Measurements from ENCODE around the gene ANK3. TPM values are rescaled to one million over a fixed set of nuclear protein-coding genes. Genes with fewer than 3 reads are reported as not detected.
"Not testable (repeated sequence)": the region's sequence is repeated elsewhere in the genome, so short reads cannot be mapped to it uniquely, and the experiment has no call there.

Gene ANK3
- total and polyA plus RNA-seq, 8 donors, result 3.6 to 115 (median 31.1) TPM

DNA sequence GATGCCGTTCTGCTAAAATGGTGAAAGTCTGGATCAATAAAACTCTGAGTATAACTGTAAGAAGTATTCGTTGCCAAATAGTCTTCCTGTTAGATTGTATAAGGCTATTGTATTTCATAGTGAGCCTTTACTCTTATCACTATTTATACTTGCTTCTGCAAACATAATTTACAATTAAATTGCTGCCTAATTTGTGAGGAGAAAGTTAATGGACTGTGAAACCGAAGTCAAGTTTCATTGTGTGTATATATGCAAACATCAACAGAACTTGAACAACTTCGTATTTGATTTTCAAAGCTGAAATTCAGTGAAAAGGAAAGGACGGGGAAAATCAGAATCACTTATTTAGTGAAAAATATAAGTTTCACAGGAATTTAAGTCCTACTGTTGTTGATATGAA, 347.4 kb downstream of the ANK3 start:
- intact Hi-C loops (cut with DNase I; ENCODE audit: low total_unique reads), result no loop called here
- WGBS, 5 donors, result 11 to 49% (median 22%) methylated on average over 5 of the region's 5 CpGs

DNA sequence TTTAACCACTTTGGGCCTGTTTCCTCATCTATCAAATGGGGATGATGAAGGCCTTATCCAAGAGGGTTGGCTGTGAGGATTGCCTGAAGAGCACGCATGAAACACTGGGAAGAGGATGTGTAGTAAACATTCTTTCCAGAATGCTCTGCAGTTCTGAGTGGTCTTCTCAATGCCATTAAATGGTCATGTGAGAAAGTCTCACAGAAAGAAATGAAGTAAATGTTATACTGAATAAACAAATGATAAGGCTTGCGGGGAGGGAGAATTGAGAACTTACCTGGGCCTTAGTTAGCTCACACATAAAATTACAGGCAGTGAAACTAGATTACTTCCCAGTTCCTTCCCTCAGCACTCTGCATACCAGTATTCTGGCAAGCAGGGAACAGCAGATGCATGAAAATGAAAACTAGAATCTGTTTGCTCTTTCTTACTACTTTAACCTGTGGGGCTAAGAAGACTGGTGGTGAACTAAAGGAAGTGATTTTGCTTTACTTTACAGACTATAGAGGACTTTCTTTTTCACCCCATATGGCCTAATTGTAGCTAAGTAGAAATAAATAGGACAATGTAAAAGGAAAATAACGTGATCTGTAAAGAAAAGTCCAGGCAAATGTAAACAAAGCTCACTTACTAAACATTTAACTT, 348.1 kb downstream of the ANK3 start:
- WGBS, 5 donors, result 23 to 49% (median 28%) methylated on average over 3 of the region's 3 CpGs
- peaks cover 15 to 50% (median 32%) of the 10 kb centered on the region in 4 donors for H3K4me1 ChIP-seq
- intact Hi-C loops (cut with DNase I; ENCODE audit: low total_unique reads), result no loop called here
- H3K27me3 ChIP-seq, result no peaks in the 10 kb centered on the region
- no peak overlapping the region for H3K4me3 ChIP-seq
- peak in 1 of 2 donors; percentile 47 for DNase-seq
- H3K36me3 ChIP-seq, result no peaks in the 10 kb centered on the region
- H3K27ac ChIP-seq, result peak overlapping the region; percentile 31 to 78 (median 58)
- TF ChIP-seq EP300 (IDR thresholded peaks at IDR 0.05), result no peak
- no peak for TF ChIP-seq POLR2A (IDR thresholded peaks at IDR 0.05)
- TF ChIP-seq, protein P1, sequence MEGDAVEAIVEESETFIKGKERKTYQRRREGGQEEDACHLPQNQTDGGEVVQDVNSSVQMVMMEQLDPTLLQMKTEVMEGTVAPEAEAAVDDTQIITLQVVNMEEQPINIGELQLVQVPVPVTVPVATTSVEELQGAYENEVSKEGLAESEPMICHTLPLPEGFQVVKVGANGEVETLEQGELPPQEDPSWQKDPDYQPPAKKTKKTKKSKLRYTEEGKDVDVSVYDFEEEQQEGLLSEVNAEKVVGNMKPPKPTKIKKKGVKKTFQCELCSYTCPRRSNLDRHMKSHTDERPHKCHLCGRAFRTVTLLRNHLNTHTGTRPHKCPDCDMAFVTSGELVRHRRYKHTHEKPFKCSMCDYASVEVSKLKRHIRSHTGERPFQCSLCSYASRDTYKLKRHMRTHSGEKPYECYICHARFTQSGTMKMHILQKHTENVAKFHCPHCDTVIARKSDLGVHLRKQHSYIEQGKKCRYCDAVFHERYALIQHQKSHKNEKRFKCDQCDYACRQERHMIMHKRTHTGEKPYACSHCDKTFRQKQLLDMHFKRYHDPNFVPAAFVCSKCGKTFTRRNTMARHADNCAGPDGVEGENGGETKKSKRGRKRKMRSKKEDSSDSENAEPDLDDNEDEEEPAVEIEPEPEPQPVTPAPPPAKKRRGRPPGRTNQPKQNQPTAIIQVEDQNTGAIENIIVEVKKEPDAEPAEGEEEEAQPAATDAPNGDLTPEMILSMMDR (IDR thresholded peaks at IDR 0.05), result peak in 1 of 7 experiments; percentile 8
- peak in 1 of 3 donors; percentile 27 for TF ChIP-seq POLR2AphosphoS5 (IDR thresholded peaks at IDR 0.05)
- H3K9me3 ChIP-seq, result no peaks in the 10 kb centered on the region

More for the DNA sequence above, 347.4 kb downstream of the ANK3 start:
- no peak for DNase-seq
- no peaks in the 10 kb centered on the region for H3K36me3 ChIP-seq
- TF ChIP-seq POLR2A (IDR thresholded peaks at IDR 0.05) (no peak), EP300 (IDR thresholded peaks at IDR 0.05) (no peak), POLR2AphosphoS5 (IDR thresholded peaks at IDR 0.05) (no peak)
- TF ChIP-seq, protein P1 (IDR thresholded peaks at IDR 0.05), result no peak
- H3K4me3 ChIP-seq, result peak overlapping the region in 1 of 4 donors; percentile 4
- H3K27me3 ChIP-seq, result no peaks in the 10 kb centered on the region
- peaks cover 15 to 50% (median 32%) of the 10 kb centered on the region in 4 donors for H3K4me1 ChIP-seq
- peak overlapping the region; percentile 21 to 78 (median 58) for H3K27ac ChIP-seq
- no peaks in the 10 kb centered on the region for H3K9me3 ChIP-seq

DNA sequence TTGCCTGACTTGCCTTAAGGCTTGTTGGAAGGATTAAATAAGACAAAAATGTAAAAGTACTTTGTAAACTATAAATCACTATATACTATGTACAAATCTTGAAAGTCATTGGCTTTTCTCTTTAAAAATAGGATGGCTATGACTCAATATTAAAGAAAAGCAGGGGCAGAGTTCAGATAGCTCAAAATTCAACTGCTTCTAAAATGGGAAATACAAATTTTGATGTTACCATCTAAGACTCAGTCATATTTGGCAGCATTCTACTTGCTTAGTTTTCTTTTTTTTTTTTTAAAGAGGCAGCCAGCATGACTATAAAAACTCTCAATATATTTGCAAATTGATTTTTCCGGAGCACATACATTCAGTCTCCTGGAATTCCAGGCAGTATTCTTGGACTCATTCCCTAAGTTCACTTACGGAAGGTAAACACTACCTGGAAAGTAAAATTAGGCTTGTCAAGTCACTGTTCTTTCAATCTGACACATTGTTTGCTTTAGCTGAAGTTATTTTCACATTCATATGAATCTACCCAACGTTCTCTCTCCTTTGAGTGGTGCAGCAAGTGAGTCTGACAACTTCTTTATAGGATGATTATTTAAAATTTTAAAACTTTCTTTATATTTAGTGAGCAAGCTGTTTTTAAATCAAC, 349.5 kb downstream of the ANK3 start:
- TF ChIP-seq, protein P1 (IDR thresholded peaks at IDR 0.05), result no peak
- TF ChIP-seq POLR2A (IDR thresholded peaks at IDR 0.05) (no peak), EP300 (IDR thresholded peaks at IDR 0.05) (no peak), POLR2AphosphoS5 (IDR thresholded peaks at IDR 0.05) (peak in 1 of 3 donors; percentile 57)
- WGBS, 5 donors, result 24 to 38% (median 27%) methylated on average over 3 of the region's 3 CpGs
- peaks cover 15 to 49% (median 31%) of the 10 kb centered on the region in 4 donors for H3K4me1 ChIP-seq
- no peaks in the 10 kb centered on the region for H3K36me3 ChIP-seq
- no peaks in the 10 kb centered on the region for H3K9me3 ChIP-seq
- no peaks in the 10 kb centered on the region for H3K27me3 ChIP-seq
- H3K4me3 ChIP-seq, result no peak overlapping the region
- DNase-seq, result peak in 1 of 2 donors; percentile 30
- H3K27ac ChIP-seq, result peak overlapping the region in 4 of 5 donors; percentile 31 to 78 (median 60)
- intact Hi-C loops (cut with DNase I; ENCODE audit: low total_unique reads), result no loop called here

DNA sequence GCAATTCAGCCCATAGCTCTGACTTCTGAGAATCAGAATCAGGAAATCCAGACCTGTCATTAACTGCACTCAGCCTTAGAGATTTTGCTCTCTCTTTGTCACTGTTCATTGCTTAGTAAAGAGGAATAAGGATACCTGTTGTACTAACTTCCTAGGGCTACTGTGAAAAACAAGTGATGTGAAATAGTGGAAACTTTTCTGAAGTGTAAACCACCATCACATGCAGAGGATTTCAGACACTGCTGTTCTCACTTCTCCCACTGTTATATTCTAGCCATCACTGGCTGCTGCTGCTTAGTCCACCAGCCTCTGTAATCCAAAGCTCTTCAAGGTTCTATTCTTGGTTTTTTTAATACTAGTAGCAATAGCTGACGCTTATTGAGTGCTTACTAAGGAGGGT, 353.7 kb downstream of the ANK3 start:
- Histone ChIP-seq H3K27ac (no peak overlapping the region), H3K9me3 (no peaks in the 10 kb centered on the region), H3K4me1 (peaks cover 0 to 37% (median 21%) of the 10 kb centered on the region in 4 donors), H3K36me3 (no peaks in the 10 kb centered on the region), H3K27me3 (no peaks in the 10 kb centered on the region), H3K4me3 (no peak overlapping the region)
- no peak for DNase-seq
- intact Hi-C loops (cut with DNase I; ENCODE audit: low total_unique reads), result no loop called here
- 83 to 100% (median 83%) methylated on average over 1 of the region's 1 CpG for WGBS, 5 donors
- TF ChIP-seq, protein P1 (IDR thresholded peaks at IDR 0.05), result no peak
- no peak for TF ChIP-seq POLR2AphosphoS5 (IDR thresholded peaks at IDR 0.05)
- TF ChIP-seq POLR2A (IDR thresholded peaks at IDR 0.05), result no peak
- TF ChIP-seq EP300 (IDR thresholded peaks at IDR 0.05), result no peak

DNA sequence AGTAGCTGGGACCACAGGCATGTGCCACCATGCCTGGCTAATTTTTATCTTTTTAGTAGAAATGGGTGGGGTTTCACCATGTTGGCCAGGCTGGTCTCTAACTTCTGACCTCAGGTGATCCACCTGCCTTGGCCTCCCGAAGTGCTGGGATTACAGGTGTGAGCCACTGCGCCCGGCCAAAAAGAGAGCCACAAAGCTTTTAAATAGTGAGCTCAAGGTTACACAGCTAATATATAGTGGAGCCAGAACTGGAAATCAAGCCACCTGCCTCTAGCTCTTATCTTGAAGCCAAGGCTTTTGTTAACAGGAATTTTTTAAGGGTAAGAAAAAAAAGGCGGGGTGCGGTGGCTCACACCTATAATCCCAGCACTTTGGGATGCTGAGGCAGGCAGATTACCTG, 354.3 kb downstream of the ANK3 start:
- DNase-seq, result peak in 1 of 2 donors; percentile 32
- intact Hi-C loops (cut with DNase I; ENCODE audit: low total_unique reads); H3K36me3 ChIP-seq; H3K4me3 ChIP-seq; H3K27me3 ChIP-seq; H3K9me3 ChIP-seq: not testable (repeated sequence)
- whole genome bisulfite sequencing, 5 donors, result 31 to 56% (median 53%) methylated on average over 5 of the region's 5 CpGs
- Histone ChIP-seq H3K4me1 (peaks cover 0 to 31% (median 16%) of the 10 kb centered on the region in 4 donors), H3K27ac (peak overlapping the region in 1 of 5 donors; percentile 45)
